Left lung (tissue), 14 donors: ENCODE measurements around the gene STEAP2. TPM values are rescaled to one million over a fixed set of nuclear protein-coding genes. Genes with fewer than 3 reads are reported as not detected.

Source experiments
- ATAC-seq: fragments of 200-7000 bp; cut with Tn5 transposase; one replicate; pipeline ENCODE4 v1.9.1; 2020; ENCODE audit warnings: moderate library complexity
- DNase-seq, 4 donors: peaks; one replicate each; pipeline ENCODE4 v3.0.0-alpha.2; 2013 to 2020
- H3K27ac ChIP-seq, 2 donors: fragments of 200-600 bp; sonication (generic) in 1 of 2; one replicate each; pipeline versions ENCODE4 v1.5.0 to v1.8.0; 2020 to 2021
- H3K27me3 ChIP-seq, 2 donors: fragments of 200-600 bp; sonication (generic) in 1 of 2; one replicate each; pipeline versions ENCODE4 v1.5.0 to v1.8.0; 2020 to 2021
- H3K36me3 ChIP-seq, 2 donors: fragments of 200-600 bp; sonication (generic) in 1 of 2; one replicate each; pipeline versions ENCODE4 v1.5.0 to v1.8.0; 2020 to 2021
- H3K4me1 ChIP-seq, 2 donors: fragments of 200-600 bp; one replicate each; pipeline ENCODE4 v1.8.0; 2021
- H3K4me3 ChIP-seq, 2 donors: fragments of 200-600 bp; sonication (generic) in 1 of 2; one replicate each; pipeline versions ENCODE4 v1.5.0 to v1.8.0; 2020 to 2021; ENCODE audit warnings: mild to moderate bottlenecking in 1 of 2
- H3K9me3 ChIP-seq, 2 donors: fragments of 200-600 bp; sonication (generic) in 1 of 2; one replicate each; pipeline versions ENCODE4 v1.5.0 to v1.8.0; 2020 to 2021
- CTCF ChIP-seq, 2 donors: fragments of 200-600 bp; sonication (generic) in 1 of 2; IDR thresholded peaks; one replicate each; pipeline versions ENCODE4 v1.5.0 to v1.8.0; 2021; ENCODE audit warnings: antibody characterized with exemption in 2 of 2
- intact Hi-C, 2 donors: fragments of 100-400 bp; cut with DNase I; formaldehyde crosslinking; loops; one replicate each; pipeline versions ENCODE4 v1.11.2 to v1.14.2; 2022
- long read RNA-seq, 12 donors: library from polyadenylated mRNA in 2 of 12; unstranded in 2 of 12; transcript quantifications; one replicate each; pipeline ENCODE4 v2.0.0 and lab custom pipeline, GENCODE V29; 2019 to 2026
- polyA plus RNA-seq, 6 donors: library from polyadenylated mRNA; unstranded; fragments of 120-200 nt; gene quantifications; one replicate each; pipeline ENCODE4 v1.2.1, GENCODE V29; 2013; ENCODE audit not compliant: insufficient read length in 6 of 6
- total RNA-seq, 2 donors: library from RNA; stranded (reverse); fragmentation: NEBNext Ultra II Directional; extraction: Animal tissue kit (Norgen Biotek cat#: 25700); gene quantifications; one replicate each; pipeline ENCODE4 v1.2.1, GENCODE V29; 2021
- donor health status: DM: no; HTN: yes; CAD: no.
- donor health status: DM: no; HTN: no; CAD: no.

Gene STEAP2
- total RNA-seq (10 to 100 TPM; 22.9 to 24.6 TPM), polyA plus RNA-seq (10 to 100 TPM in 1 of 6 donors, 1 to 10 TPM in 5; 5.8 to 11.2 (median 6.5) TPM)
- long read RNA-seq, donor 1, result 0 reads
- long read RNA-seq, donor 2, result 0 reads
- long read RNA-seq, donor 3, result 0 reads
- long read RNA-seq, donor 4, partial matches to known transcripts, result 1 of 1 reads
- long read RNA-seq, donor 4, other reads (novel, unspliced or antisense), result 0 of 1 reads
- long read RNA-seq, donor 5, full-length matches to known transcripts, result 2 of 2 reads
- long read RNA-seq, donor 5, partial matches to known transcripts, result 0 of 2 reads
- long read RNA-seq, donor 5, other reads (novel, unspliced or antisense), result 0 of 2 reads
- long read RNA-seq, donor 6, full-length matches to known transcripts, result 2 of 2 reads
- long read RNA-seq, donor 6, partial matches to known transcripts, result 0 of 2 reads
- long read RNA-seq, donor 6, other reads (novel, unspliced or antisense), result 0 of 2 reads
- long read RNA-seq, donor 7, result 0 reads
- long read RNA-seq, donor 8, result 0 reads
- long read RNA-seq, donor 9, result 0 reads
- long read RNA-seq, donor 10, partial matches to known transcripts, result 1 of 2 reads
- long read RNA-seq, donor 10, other reads (novel, unspliced or antisense), result 1 of 2 reads
- long read RNA-seq, donor 11, full-length matches to known transcripts, result 1 of 1 reads
- long read RNA-seq, donor 11, partial matches to known transcripts, result 0 of 1 reads
- long read RNA-seq, donor 11, other reads (novel, unspliced or antisense), result 0 of 1 reads
- long read RNA-seq, donor 12, result 0 reads

GRCh38 chr7:90211391-90212148 is at the start of gene STEAP2:
TSS of gene STEAP2 (plus strand) at chr7:90211740. CDS start at chr7:90225083, 13,343 bp downstream.
- intact Hi-C loops, result no loop called here
- peak within 1 kb of the TSS; percentile 72 to 78 for H3K27ac ChIP-seq

GRCh38 chr7:90163534-90163933 is 48.0 kb upstream of the STEAP2 start:
- DNase-seq, result no peak
- Histone ChIP-seq H3K27me3 (no peaks in the 10 kb centered on the region), H3K9me3 (no peaks in the 10 kb centered on the region), H3K27ac (no peak overlapping the region), H3K36me3 (no peaks in the 10 kb centered on the region), H3K4me3 (no peak overlapping the region), H3K4me1 (no peaks in the 10 kb centered on the region)
- no peak for TF ChIP-seq CTCF (IDR thresholded peaks at IDR 0.05)
- intact Hi-C loops, result loop anchor here in 1 of 2 donors (10.0 kb wide), 1 partner anchor 271 kb away; no protein-coding TSS in a partner anchor
- no peak for ATAC-seq

More at GRCh38 chr7:90211391-90212148, at the start of gene STEAP2:
- peak within 1 kb of the TSS; percentile 48 to 51 for H3K4me3 ChIP-seq
- DNase-seq (peak; percentile 84 to 96 (median 91)), ATAC-seq (peak; percentile 98)
- H3K36me3 ChIP-seq, result no peaks in the 10 kb centered on the region
- no peaks in the 10 kb centered on the region for H3K9me3 ChIP-seq
- peaks cover 4 to 57% of the 10 kb centered on the region in 2 donors for H3K27me3 ChIP-seq
- H3K4me1 ChIP-seq, result peaks cover 0 to 7% of the 10 kb centered on the region in 2 donors
- peak; percentile 41 to 57 for TF ChIP-seq CTCF (IDR thresholded peaks at IDR 0.05)

- peak in 1 of 4 donors; percentile 13 for DNase-seq
- Histone ChIP-seq H3K4me1 (no peaks in the 10 kb centered on the region), H3K4me3 (no peak overlapping the region), H3K27ac (no peak overlapping the region), H3K27me3 (no peaks in the 10 kb centered on the region), H3K36me3 (no peaks in the 10 kb centered on the region), H3K9me3 (no peaks in the 10 kb centered on the region)
- intact Hi-C loops, result loop anchor here in 1 of 2 donors (10.0 kb wide), 1 partner anchor 269 kb away; no protein-coding TSS in a partner anchor
- no peak for ATAC-seq
- TF ChIP-seq CTCF (IDR thresholded peaks at IDR 0.05), result no peak
Measured at GRCh38 chr7:90165724-90166123, 45.8 kb upstream of the STEAP2 start.

- ATAC-seq (no peak), DNase-seq (no peak)
- H3K36me3 ChIP-seq, result no peaks in the 10 kb centered on the region
- TF ChIP-seq CTCF (IDR thresholded peaks at IDR 0.05), result no peak
- no peaks in the 10 kb centered on the region for H3K9me3 ChIP-seq
- H3K4me3 ChIP-seq, result no peak overlapping the region
- intact Hi-C loops, result loop anchor here in 1 of 2 donors (10.0 kb wide), 1 partner anchor 269 kb away; no protein-coding TSS in a partner anchor
- H3K27ac ChIP-seq, result no peak overlapping the region
- no peaks in the 10 kb centered on the region for H3K27me3 ChIP-seq
- H3K4me1 ChIP-seq, result no peaks in the 10 kb centered on the region
Measured at GRCh38 chr7:90166153-90166552, 45.4 kb upstream of the STEAP2 start.
